Esophagus squamous epithelium (tissue), 5 donors: ENCODE data around the gene TRIM39. TPM values are rescaled to one million over a fixed set of nuclear protein-coding genes. Genes with fewer than 3 reads are reported as not detected.
A peak's percentile ranks its signal among the peaks of the same experiment; 100 is the strongest.

Experiments
- DNase-seq: peaks from one replicate; lab custom pipeline; 2025; lab: John Stamatoyannopoulos, UW
- H3K27ac ChIP-seq, 4 donors: fragments of 200-600 bp; sonication (generic); one replicate each; pipeline ENCODE4 v1.5.1; 2016 to 2019; ENCODE audit warnings: mild to moderate bottlenecking in 1 of 4
- H3K27me3 ChIP-seq, 4 donors: fragments of 200-600 bp; sonication (generic); 1 replicate in 3 of 4; 2 replicates in 1 of 4; pipeline versions ENCODE4 v1.5.1 to v1.6.0; 2017 to 2021; ENCODE audit warnings: antibody characterized with exemption in 1 of 4
- H3K36me3 ChIP-seq, 3 donors: fragments of 200-600 bp; sonication (generic); one replicate each; pipeline ENCODE4 v1.5.1; 2016 to 2019
- H3K4me1 ChIP-seq, 3 donors: fragments of 200-600 bp; sonication (generic); one replicate each; pipeline ENCODE4 v1.5.1; 2017 to 2019
- H3K4me3 ChIP-seq, 4 donors: fragments of 200-600 bp; sonication (generic); 1 replicate in 3 of 4; 2 replicates in 1 of 4; pipeline ENCODE4 v1.5.1; 2016 to 2019; ENCODE audit warnings: mild to moderate bottlenecking in 2 of 4, moderate library complexity in 1 of 4
- H3K9me3 ChIP-seq, 3 donors: fragments of 200-600 bp; sonication (generic); one replicate each; pipeline ENCODE4 v1.5.1; 2016 to 2019
- POLR2A ChIP-seq, 4 donors: fragments of 450-650 bp; IDR thresholded peaks; one replicate each; pipeline ENCODE4 v1.6.1; 2017; ENCODE audit warnings: antibody characterized with exemption in 4 of 4, mild to moderate bottlenecking in 4 of 4, moderate library complexity in 3 of 4
- WGBS, 2 donors: methylation state at CpG; one replicate each; pipeline ENCODE4 v1.1.5; 2018; 5-methylcytosine and 5-hydroxymethylcytosine counted together
- intact Hi-C: fragments of 100-400 bp; cut with DNase I; formaldehyde crosslinking; loops from one replicate; pipeline ENCODE4 v1.15.0; 2022
- total RNA-seq, 4 donors: library from RNA; depleted of rRNA; stranded (reverse); fragments of >200 nt; gene quantifications; one replicate each; pipeline ENCODE4 v1.1.0, GENCODE V29; 2016
- TF ChIP-seq, protein P1 (sequence below), 6 experiments: fragments of 450-650 bp in 4 of 6; fragments of 200-600 bp in 2 of 6; sonication (generic) in 2 of 6; IDR thresholded peaks; one replicate each; pipeline ENCODE4 v1.5.1; 2016 to 2019; ENCODE audit warnings: antibody characterized with exemption in 6 of 6, mild to moderate bottlenecking in 4 of 6, moderate library complexity in 4 of 6
- donor health status: DM: yes; HTN: yes; CAD: no.

Gene TRIM39
- total RNA-seq, 4 donors from 2014 or later = 11.3 to 16.2 (median 15.1) TPM

- Histone ChIP-seq H3K36me3 (peaks cover 0 to 19% (median 0%) of the 10 kb centered on the region in 3 donors), H3K4me3 (no peak overlapping the region), H3K27ac (no peak overlapping the region), H3K9me3 (no peaks in the 10 kb centered on the region), H3K27me3 (peaks cover 0 to 23% (median 0%) of the 10 kb centered on the region in 4 donors), H3K4me1 (peaks cover 3 to 9% (median 5%) of the 10 kb centered on the region in 3 donors)
- DNase-seq = no peak
- intact Hi-C loops = no loop called here
- TF ChIP-seq, protein P1, sequence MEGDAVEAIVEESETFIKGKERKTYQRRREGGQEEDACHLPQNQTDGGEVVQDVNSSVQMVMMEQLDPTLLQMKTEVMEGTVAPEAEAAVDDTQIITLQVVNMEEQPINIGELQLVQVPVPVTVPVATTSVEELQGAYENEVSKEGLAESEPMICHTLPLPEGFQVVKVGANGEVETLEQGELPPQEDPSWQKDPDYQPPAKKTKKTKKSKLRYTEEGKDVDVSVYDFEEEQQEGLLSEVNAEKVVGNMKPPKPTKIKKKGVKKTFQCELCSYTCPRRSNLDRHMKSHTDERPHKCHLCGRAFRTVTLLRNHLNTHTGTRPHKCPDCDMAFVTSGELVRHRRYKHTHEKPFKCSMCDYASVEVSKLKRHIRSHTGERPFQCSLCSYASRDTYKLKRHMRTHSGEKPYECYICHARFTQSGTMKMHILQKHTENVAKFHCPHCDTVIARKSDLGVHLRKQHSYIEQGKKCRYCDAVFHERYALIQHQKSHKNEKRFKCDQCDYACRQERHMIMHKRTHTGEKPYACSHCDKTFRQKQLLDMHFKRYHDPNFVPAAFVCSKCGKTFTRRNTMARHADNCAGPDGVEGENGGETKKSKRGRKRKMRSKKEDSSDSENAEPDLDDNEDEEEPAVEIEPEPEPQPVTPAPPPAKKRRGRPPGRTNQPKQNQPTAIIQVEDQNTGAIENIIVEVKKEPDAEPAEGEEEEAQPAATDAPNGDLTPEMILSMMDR (IDR thresholded peaks at IDR 0.05) = no peak
- TF ChIP-seq POLR2A (IDR thresholded peaks at IDR 0.05) = no peak
- WGBS, 2 donors = 48 to 58% methylated on average over 1 of the region's 1 CpG
These were observed 23.8 kb downstream of the TRIM39 start for GRCh38 chr6:30350524-30350923.

DNA sequence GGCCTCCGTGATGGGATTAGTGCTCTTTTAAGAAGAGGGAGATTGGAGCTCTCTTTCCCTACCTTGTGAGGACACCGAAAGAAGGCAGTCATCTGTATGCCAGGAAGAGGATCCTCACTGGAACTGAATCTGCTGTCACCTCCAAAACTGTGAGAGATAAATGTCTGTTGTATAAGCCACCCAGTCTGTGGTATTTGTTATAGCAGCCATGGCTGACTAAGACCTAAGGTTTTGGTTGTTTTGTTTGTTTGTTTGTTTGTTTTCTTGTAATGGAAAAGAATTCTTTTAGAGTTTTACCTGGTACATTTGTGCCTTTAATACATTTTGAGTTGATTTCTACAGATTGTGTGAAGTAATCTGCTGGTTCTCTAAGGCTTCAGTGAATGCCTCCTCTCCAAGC lies 25.8 kb downstream of the TRIM39 start:
- H3K27me3 ChIP-seq = peaks cover 0 to 42% (median 0%) of the 10 kb centered on the region in 4 donors
- peaks cover 0 to 4% (median 0%) of the 10 kb centered on the region in 3 donors for H3K36me3 ChIP-seq
- no peak overlapping the region for H3K27ac ChIP-seq
- H3K9me3 ChIP-seq = no peaks in the 10 kb centered on the region
- WGBS, 2 donors = 50 to 94% methylated on average over 1 to 2 of the region's 2 CpGs
- TF ChIP-seq POLR2A (IDR thresholded peaks at IDR 0.05) = no peak
- TF ChIP-seq, protein P1 (IDR thresholded peaks at IDR 0.05) = no peak
- peaks cover 0 to 3% (median 0%) of the 10 kb centered on the region in 3 donors for H3K4me1 ChIP-seq
- no peak overlapping the region for H3K4me3 ChIP-seq
- DNase-seq = no peak
- intact Hi-C loops = no loop called here

DNA sequence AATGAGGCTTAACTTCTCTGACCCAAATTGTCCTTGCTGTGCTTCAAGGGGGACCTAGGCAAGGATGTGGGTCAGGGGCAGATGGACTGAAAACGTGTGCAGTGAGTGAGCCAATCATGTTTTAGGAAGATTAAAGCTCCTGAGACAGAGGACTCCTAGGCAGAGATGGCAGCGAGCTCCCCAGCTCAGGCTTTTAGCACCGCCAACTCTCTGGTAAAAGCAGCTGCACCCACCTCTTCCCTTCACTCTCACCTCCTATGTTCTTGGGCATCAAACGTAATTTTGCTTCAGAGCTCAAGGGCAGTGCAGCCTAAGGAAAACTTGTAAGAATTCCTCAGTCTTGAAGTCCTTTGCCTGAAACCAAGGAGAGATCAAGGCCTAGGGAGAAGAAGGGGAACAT lies 28.6 kb downstream of the TRIM39 start:
- Histone ChIP-seq H3K4me3 (no peak overlapping the region), H3K27me3 (peaks cover 0 to 69% (median 3%) of the 10 kb centered on the region in 4 donors), H3K27ac (no peak overlapping the region), H3K4me1 (peaks cover 0 to 10% (median 7%) of the 10 kb centered on the region in 3 donors), H3K9me3 (no peaks in the 10 kb centered on the region), H3K36me3 (no peaks in the 10 kb centered on the region)
- intact Hi-C loops = no loop called here
- DNase-seq = no peak
- 61 to 72% methylated on average over 4 of the region's 4 CpGs for WGBS, 2 donors
- TF ChIP-seq, protein P1 (IDR thresholded peaks at IDR 0.05) = no peak
- no peak for TF ChIP-seq POLR2A (IDR thresholded peaks at IDR 0.05)

DNA sequence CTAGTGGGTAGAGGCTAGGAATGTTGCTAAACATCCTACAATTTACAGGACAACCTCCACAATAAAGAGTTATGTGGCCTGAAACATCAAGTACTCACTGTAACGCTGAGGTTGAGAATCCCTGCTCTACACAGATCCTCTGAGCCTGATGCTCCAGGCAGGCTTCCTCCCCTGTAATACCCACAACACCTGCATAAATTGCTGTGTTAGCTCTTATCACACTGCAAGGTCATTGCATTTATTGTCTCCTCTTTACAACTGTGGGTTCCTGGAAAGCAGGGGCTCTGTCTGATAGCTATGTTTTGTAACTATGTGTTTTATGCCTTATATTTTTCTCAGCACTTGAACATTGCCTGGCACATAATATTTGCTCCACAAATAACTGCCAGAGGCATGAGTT lies 29.8 kb downstream of the TRIM39 start:
- intact Hi-C loops = no loop called here
- Histone ChIP-seq H3K27me3 (peaks cover 0 to 81% (median 3%) of the 10 kb centered on the region in 4 donors), H3K4me3 (no peak overlapping the region), H3K27ac (no peak overlapping the region), H3K9me3 (no peaks in the 10 kb centered on the region), H3K36me3 (no peaks in the 10 kb centered on the region), H3K4me1 (peaks cover 0 to 10% (median 7%) of the 10 kb centered on the region in 3 donors)
- TF ChIP-seq, protein P1 (IDR thresholded peaks at IDR 0.05) = no peak
- no peak for TF ChIP-seq POLR2A (IDR thresholded peaks at IDR 0.05)
- 44 to 82% methylated on average over 1 of the region's 1 CpG for WGBS, 2 donors
- no peak for DNase-seq

DNA sequence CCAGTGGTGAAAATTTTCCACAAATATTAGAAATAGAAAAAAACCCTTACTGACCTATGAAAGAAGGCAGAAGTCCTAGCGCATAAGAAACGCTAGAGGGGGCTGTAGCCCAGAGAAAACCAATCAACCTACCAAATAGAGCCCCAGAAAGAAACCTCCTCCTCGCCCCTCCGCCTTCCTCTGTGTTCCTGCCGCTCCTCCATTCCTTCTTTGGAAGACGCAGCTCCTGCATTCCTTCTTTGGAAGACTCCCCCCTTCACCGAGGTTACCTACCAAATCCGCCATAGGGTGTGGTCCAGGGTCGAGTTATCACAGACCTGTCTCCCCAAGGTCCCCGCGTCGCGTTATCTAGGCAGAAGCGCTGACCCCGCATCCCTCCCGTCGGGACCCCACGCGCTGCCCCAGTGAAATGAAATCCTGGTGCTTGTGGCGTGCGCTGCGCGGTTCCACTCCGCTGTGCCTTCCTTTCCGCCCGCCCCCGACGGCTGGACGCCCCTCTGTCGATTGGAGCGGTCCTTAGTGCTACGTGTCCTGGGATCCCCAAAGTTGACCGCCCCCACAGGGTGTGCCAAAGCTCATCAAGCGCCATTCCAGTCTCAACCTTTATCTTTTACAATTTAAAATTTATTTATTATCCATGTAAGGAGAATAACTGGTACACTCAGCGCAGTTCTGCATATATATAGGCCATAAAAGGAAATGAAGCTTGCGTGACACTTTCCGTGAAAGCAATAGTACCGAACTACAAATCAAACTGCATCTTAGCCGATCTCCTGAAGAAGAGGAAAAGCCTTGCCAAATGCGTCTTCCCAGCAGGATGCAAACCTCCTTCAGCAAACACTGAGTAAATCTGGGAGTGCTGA lies 31.2 kb downstream of the TRIM39 start:
- peaks cover 0 to 4% (median 0%) of the 10 kb centered on the region in 3 donors for H3K9me3 ChIP-seq
- H3K4me3 ChIP-seq = peak overlapping the region; percentile 12 to 62 (median 36)
- intact Hi-C loops = no loop called here
- H3K27ac ChIP-seq = peak overlapping the region; percentile 34 to 77 (median 69)
- H3K36me3 ChIP-seq = no peaks in the 10 kb centered on the region
- 6 to 8% methylated on average over 24 to 29 of the region's 40 CpGs for WGBS, 2 donors
- no peak for DNase-seq
- TF ChIP-seq POLR2A (IDR thresholded peaks at IDR 0.05) = no peak
- TF ChIP-seq, protein P1 (IDR thresholded peaks at IDR 0.05) = peak; percentile 41 to 77 (median 53)
- peaks cover 0 to 10% (median 7%) of the 10 kb centered on the region in 3 donors for H3K4me1 ChIP-seq
- peaks cover 0 to 93% (median 3%) of the 10 kb centered on the region in 4 donors for H3K27me3 ChIP-seq
